ENCODE measurements around the gene LYRM4.
A peak's percentile ranks its signal among the peaks of the same experiment; 100 is the strongest.

LYRM4 gene

DNA sequence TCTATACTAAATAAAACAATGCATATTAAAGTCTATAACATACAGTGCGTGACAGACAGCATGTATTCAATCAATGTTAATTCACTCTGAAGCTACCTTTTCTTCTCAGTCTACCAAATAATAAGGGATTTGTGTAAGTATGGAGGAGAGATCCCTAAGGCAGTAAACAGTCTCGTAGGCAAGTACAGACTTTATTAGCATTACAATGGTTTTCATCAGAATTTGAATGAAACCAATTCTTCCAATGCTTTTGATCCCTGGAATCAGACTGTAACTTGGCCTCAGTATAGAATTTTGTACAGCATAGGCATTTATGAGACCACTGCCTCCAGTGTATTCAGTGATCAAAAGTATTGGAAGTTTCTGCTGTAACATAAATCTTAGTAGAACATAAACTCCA lies 19.5 kb downstream of the LYRM4 start:
- no peak for DNase-seq

GRCh38 chr6:5238336-5238735 lies 22.4 kb downstream of the LYRM4 start:
- DNase-seq: no peak

- no peak for DNase-seq
Observed at GRCh38 chr6:5237805-5238204, 22.9 kb downstream of the LYRM4 start.

DNA sequence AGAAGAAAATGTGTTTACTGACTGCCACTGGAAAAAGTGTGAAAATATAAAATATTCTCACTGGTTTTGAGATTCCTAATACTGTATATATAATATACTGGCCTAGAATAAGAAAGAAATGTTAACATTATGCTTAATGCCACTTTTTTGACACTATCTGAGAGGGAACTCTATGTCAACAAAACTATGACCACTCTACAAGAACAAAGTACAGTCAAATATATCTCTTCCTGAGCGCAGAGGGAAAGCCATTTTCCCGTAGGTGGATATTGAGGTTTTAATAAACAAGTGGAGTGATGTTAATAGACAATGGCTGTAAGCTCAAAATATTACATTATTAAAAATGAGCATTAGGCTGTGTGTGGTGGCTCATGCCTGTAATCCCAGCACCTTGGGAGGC lies 24.9 kb downstream of the LYRM4 start:
- DNase-seq: no peak

DNA sequence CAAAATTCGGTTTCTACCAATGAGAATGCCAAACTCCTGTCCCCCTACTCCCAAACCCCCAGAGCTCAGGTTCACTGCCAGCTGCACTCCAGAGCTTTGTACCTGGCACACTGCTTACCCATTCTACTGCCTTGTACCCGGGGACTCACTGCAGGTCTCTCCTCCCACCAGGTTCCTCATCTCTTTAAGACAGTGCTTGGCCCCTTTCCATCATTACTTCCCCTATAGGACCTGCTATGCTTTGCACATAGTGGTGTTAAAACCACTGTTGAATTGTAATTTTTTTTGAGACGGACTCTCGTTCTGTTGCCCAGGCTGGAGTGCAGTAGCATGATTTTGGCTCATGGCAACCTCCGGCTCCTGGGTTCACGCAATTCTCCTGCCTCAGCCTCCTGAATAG lies 25.9 kb downstream of the LYRM4 start:
- peak; percentile 7 for DNase-seq

DNA sequence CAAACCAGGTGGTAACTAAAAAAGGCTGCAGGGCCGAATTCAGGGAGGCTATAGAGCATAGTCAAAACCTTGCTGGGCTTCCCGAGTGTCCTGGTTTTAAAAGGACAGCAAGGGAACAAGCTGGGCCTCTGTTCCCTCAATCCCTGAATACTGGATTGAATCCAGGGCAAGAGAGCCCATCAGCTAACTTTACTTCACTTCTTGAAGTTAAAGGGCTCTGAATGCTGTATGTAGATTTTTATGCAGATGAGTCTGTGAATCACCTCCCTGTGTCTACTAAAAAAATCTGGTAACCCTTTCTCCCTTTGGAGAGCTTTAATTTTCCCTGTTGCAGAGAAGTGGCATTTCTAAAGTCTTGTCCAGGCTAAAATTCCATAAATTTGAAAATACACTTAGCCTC lies 29.5 kb downstream of the LYRM4 start:
- DNase-seq: no peak

- no peak for DNase-seq
Observed at GRCh38 chr6:5230081-5230480, 30.7 kb downstream of the LYRM4 start.

DNA sequence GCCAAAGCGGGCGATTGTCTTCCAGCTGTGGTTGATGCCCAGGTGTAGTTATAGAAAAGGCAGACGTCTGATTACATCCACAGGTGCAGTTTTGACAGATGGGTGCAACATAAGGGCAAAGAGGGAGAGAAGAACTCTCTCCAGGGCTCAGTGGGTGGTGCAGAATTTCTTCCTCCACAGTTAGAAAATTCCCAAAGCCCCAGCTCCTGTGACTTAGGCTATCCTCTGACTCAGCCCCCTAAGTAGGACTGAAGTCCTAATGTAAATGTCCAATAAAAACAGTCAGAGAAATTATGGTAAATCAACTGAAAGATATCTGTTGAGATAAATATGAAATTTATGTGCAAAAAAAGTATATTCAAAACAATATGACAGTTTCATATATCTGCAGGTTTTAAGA lies 31.4 kb downstream of the LYRM4 start:
- DNase-seq: no peak

- no peak for DNase-seq
Observed at GRCh38 chr6:5223309-5223708, 37.4 kb downstream of the LYRM4 start.

DNA sequence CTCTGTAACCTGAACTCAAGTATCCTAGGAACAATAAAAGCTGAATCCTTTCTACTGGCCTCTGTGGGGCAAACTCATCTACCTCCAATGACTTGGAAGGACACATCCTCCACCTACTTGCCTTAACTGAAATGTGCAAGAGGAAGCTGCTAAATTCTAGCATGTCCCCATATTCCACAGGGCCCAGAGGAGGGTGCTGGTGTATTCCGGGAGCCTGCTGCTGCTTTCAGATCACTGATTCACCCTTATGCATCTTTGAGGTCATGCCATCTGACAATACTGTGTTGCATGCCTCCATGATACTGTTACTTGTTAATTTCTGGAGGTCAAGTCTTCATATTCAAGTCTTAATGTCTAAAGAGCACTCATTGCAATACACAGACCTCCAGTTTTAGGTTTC lies 40.3 kb downstream of the LYRM4 start:
- no peak for DNase-seq

GRCh38 chr6:5219011-5219691 lies 41.6 kb downstream of the LYRM4 start:
- DNase-seq: no peak

DNA sequence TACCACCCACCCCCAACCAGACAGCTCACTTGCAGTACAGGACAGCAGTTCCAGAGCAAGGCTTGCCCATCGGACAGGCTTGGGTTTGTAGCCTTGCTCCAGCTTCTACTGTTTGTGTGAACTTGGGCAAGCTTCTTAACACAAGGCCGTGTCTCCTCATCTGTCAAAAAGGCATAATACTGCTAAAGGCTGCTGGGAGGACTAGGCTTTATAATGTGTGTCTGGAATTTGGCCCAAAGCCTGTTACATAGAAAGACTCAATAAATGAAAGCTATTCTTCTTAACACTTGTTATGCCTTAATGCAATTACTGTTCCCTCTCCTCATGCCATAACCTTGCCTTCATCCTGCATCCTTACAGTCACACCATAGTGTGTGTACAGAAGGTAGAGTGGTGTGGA lies 43.4 kb downstream of the LYRM4 start:
- DNase-seq: no peak

- no peak for DNase-seq
Observed at GRCh38 chr6:5215799-5216198, 45.0 kb downstream of the LYRM4 start.

- no peak for DNase-seq
Observed at GRCh38 chr6:5215159-5215558, 45.6 kb downstream of the LYRM4 start.

- DNase-seq: no peak
Observed at GRCh38 chr6:5214570-5215052, 46.1 kb downstream of the LYRM4 start.

- no peak for DNase-seq
Observed at GRCh38 chr6:5213836-5214235, 46.9 kb downstream of the LYRM4 start.

DNA sequence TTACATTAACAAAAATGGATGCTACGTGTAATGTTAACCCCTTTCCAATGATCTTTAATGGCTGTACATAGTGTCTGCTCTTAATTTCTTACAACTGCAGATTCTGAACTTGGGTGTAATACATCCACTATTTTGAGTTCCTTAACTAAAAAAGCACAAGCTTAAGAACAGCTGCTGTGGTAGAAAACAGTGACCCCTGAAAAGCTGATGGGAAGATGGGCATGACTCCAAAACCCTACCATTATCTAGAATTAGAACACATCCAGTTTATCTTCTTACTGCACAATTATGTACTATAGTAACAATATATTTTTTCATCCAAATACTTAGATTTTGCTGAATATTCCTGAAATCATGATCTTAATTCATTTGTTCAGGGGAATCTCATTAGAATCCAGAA lies 49.3 kb downstream of the LYRM4 start:
- DNase-seq: no peak

DNA sequence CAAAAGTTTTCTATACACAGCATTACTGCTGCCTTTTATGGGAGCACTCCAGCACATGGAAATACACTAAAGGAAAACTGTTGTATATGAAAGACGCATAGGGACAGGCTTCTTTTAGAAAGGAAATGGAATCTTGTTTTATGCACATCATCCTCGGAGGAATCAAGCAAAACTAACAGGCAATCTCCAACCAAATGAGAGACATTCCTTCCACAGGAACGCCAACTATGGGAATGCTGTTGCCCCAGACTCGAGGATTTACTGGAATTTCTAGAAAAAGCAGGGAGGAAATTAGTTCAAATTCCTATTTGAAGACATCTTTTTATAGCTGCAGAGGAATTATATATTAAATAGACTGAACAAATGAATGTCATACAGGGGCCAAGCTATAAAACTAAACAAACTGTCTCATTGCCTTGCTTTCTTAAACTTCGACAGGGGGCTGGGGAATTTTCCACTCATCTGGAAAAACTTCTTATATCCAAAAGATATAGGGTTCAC lies 52.2 kb downstream of the LYRM4 start:
- DNase-seq: no peak

- DNase-seq: no peak
Observed at GRCh38 chr6:5208057-5208456, 52.7 kb downstream of the LYRM4 start.

DNA sequence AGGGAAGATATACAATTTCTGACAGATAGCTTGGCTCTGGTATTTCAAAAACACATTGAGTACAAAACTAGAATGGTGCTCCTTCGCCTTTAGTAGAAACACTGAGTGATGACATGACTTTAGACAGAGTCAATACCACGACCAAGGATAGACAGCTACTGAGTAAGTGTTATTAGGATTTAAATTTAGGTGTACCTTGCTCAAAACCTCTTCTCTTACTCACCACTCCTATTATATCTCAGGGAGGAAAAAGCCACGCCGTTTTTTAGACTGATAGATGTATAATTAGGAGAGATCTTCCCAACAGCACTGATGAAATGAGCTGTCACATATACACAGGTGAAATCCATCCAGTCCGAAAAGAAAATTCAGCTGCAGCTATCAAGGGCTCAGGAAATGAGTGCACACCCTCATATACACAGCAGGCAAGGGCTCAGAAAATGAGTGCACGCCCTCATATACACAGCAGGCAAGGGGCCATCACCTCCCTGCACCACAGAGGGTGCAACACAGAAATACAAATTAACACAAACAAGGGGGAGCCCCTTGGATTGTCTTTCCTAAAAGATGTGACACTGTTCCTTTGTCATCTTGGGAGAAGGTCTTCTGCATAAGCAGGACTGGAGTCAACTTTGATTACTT lies 53.7 kb downstream of the LYRM4 start:
- DNase-seq: no peak

GRCh38 chr6:5205877-5206850 lies 54.6 kb downstream of the LYRM4 start:
- no peak for DNase-seq

GRCh38 chr6:5205035-5205507 lies 55.7 kb downstream of the LYRM4 start:
- DNase-seq: no peak

DNA sequence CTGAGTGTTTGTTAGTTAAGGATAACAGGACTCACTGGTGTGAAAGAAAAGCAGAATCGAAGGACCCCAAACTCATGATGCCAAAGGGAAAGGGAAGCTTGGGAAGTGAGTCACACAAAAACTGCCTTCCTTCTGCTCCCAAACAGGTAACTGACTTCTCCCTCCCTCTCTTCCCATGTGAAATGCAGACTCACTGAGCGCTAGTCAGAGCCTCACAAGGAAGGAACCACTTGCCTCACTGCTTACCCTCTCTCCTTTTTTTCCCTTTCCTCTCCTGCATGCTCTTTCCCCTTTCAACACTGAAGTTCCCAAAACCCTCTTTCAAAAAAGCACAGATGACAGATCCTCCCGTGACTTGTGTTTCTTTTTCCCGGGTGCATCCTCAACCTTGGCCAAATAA lies 56.4 kb downstream of the LYRM4 start:
- DNase-seq: no peak

Data from KG1 (cell line).